ENCODE results near the gene ZNF484. TPM values are rescaled to one million over a fixed set of nuclear protein-coding genes. Genes with fewer than 3 reads are reported as not detected.
"Not testable (repeated sequence)": the region's sequence is repeated elsewhere in the genome, so short reads cannot be mapped to it uniquely, and the experiment has no call there.

ZNF484 gene
- 4.9 TPM for total RNA-seq
- long read RNA-seq, partial matches to known transcripts: 0 of 3 reads
- long read RNA-seq, other reads (novel, unspliced or antisense): 0 of 3 reads

DNA sequence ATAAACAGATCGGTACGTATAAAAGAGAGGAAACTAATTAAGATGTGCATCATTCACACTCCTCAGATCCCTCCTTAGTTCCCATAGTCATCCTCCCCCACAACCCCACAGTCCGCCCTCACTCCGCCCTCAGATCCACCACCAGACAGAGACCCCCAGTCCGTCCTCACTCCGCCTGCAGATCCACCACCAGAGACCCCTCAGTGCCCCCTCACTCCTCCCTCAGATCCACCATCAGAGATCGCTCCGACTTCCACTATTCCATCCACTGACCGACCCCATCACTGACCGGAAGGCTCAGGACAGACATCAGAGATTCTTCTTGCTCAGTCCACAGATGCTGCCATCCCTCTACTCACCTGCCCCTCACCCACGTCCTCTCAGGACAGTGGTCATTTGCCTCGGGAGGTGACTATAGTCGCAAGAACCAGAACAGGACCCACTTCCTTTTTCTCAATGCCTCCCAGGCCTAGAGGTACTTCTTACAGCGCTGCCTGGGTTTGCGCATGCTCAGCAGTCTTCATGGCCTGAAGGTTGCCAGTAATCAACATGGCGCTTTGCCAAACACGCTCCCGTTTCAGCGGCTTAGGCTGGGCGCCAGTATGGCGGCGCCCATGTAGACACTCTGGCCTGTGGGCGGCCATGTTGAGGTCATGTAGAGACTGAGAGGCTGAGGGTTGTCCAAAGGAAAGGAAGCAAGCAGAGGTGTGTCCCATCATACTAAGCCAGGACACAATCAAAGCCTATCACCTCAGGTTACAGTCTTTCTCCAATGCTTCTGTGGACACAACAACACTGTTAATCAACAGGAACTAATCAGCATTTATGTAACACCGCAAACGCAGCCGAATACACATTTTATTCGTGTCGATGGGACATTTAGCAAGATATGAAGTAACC lies at the start of gene ZNF484:
TSS of gene ZNF484 (minus strand) at position 508 of the 900 bp plus-strand sequence. CDS start 3,009 bp downstream, outside the sequence.
- Histone ChIP-seq H3K36me3 (peaks cover 6% of the 10 kb centered on the region), H3K27ac (replicated peaks) (peak within 1 kb of the TSS; percentile 75), H3K27me3 (ENCODE audit: low read depth) (no peaks in the 10 kb centered on the region), H3K4me3 (peak within 1 kb of the TSS; percentile 76), H3K9me3 (replicated peaks) (no peaks in the 10 kb centered on the region), H3K4me1 (peaks cover 11% of the 10 kb centered on the region)
- TF ChIP-seq, protein P1, sequence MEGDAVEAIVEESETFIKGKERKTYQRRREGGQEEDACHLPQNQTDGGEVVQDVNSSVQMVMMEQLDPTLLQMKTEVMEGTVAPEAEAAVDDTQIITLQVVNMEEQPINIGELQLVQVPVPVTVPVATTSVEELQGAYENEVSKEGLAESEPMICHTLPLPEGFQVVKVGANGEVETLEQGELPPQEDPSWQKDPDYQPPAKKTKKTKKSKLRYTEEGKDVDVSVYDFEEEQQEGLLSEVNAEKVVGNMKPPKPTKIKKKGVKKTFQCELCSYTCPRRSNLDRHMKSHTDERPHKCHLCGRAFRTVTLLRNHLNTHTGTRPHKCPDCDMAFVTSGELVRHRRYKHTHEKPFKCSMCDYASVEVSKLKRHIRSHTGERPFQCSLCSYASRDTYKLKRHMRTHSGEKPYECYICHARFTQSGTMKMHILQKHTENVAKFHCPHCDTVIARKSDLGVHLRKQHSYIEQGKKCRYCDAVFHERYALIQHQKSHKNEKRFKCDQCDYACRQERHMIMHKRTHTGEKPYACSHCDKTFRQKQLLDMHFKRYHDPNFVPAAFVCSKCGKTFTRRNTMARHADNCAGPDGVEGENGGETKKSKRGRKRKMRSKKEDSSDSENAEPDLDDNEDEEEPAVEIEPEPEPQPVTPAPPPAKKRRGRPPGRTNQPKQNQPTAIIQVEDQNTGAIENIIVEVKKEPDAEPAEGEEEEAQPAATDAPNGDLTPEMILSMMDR (IDR thresholded peaks at IDR 0.05; ENCODE audit: borderline replicate concordance): no peak
- peak; percentile 96 for DNase-seq
- intact Hi-C loops (cut with micrococcal nuclease): loop anchor here (2.0 kb wide), 1 partner anchor 21 kb away; no protein-coding TSS in a partner anchor

DNA sequence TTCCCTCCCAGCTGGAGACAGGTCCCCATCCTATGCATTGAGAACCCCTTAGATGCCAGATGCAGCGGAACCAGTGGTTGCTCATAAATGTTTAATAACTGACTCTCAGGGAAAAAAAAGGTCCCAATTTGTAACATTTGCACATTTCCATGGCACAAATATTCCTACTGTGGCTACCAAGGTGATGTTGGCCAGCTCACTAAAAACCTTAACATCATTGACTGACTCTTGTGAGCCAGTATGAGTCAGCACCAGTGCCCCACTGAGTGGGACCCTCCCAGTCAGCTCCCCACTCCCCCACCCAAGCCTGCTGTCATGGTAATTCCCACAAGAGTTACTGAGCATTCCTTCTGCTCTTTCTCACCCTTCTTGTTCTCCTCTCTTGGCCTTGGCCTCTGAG lies 42.6 kb upstream of the ZNF484 start:
- intact Hi-C loops (cut with micrococcal nuclease): no loop called here
- Histone ChIP-seq H3K9me3 (replicated peaks) (no peaks in the 10 kb centered on the region), H3K4me1 (no peaks in the 10 kb centered on the region), H3K27me3 (ENCODE audit: low read depth) (peaks cover 38% of the 10 kb centered on the region), H3K4me3 (no peak overlapping the region), H3K36me3 (no peaks in the 10 kb centered on the region), H3K27ac (replicated peaks) (no peak overlapping the region)
- no peak for DNase-seq
- TF ChIP-seq, protein P1 (IDR thresholded peaks at IDR 0.05; ENCODE audit: borderline replicate concordance): no peak

DNA sequence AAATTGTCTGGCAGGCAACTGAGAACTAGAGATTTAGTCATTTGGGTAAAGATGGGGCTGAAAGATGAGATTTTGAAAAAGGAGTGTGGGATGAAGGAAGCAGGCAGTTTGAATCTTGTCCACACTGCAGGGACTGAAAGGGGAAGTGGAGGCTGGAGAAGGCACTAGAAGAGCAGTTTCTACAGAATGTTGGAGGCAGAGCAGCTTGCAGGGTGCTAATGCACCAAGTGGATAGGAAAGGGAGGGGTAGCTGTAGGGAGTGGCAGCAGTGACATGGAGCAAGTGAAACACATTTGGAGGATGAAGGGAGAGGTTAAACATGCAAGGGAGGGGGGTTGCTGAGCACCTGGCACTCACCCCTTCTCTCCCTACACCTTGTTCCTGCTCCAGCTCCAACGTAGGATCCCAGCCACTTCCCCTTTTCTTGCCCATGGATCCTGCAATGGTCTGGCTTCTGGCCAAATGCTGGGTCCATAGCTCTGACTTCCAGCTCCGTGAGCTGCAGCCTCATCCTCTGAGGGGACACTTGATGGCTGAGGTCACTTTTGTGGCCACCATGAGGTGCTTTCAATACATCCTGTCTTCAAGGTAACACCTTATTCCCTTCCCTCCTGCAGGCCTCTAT lies 39.5 kb upstream of the ZNF484 start:
- H3K36me3 ChIP-seq: no peaks in the 10 kb centered on the region
- no peaks in the 10 kb centered on the region for H3K9me3 ChIP-seq (replicated peaks)
- H3K4me3 ChIP-seq: no peak overlapping the region
- TF ChIP-seq, protein P1 (IDR thresholded peaks at IDR 0.05; ENCODE audit: borderline replicate concordance): no peak
- no peak for DNase-seq
- intact Hi-C loops (cut with micrococcal nuclease): no loop called here
- H3K27ac ChIP-seq (replicated peaks): no peak overlapping the region
- peaks cover 70% of the 10 kb centered on the region for H3K27me3 ChIP-seq (ENCODE audit: low read depth)
- H3K4me1 ChIP-seq: no peaks in the 10 kb centered on the region

DNA sequence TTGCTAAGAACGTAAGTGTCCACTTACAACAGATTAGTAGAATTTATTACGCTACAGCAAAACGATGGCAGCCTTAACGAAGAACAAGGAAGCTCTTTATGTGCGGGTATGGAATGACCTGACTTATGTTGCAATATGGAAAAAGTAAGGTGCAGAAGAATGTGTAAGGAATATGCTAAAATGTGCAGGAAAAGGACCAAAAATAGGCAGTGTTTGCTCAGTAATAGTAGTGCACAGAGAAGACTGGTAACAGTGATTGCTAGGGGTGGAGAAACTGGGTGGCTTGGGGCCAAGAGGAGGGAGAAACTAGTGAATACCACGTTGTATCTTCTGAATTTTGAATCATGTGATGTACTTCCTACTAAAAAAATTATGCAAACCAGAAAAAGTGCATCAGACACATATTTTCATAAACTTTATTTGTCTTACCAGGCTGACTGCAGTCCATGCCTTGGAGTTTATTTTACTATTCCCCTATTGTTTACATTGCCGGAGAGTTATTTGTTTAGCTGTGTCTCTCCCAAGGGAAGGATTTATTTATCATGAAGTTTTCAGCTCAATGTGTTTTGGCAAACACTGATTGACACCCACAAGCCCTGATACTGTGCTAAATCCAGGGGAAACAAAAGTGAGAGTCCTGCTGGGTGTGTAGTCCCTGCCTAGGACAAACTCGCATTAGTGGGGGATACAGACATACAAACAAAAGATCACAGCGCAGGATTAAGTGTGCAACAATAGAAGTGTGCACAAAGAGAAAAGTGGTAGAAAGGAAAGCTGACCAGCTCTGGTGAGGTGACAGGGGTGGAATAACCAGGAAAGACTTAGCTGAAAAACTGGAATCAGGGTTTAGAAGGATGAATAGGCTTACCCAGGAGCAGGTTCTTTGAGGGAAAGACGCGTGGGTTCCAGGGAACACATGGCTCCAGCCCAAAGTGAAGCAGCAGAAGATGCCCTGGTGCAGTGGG lies 34.0 kb upstream of the ZNF484 start:
- peaks cover 80% of the 10 kb centered on the region for H3K27me3 ChIP-seq (ENCODE audit: low read depth)

DNA sequence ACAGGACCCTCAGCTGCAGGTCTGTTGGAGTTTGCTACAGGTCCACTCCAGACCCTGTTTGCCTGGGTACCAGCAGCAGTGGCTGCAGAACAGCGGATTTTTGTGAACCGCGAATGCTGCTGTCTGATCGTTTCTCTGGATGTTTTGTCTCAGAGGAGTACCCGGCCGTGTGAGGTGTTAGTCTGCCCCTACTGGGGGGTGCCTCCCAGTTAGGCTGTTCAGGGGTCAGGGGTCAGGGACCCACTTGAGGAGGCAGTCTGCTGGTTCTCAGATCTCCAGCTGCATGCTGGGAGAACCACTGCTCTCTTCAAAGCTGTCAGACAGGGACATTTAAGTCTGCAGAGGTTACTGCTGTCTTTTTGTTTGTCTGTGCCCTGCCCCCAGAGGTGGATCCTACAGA lies 27.3 kb upstream of the ZNF484 start:
- H3K27ac ChIP-seq (replicated peaks); intact Hi-C loops (cut with micrococcal nuclease); H3K9me3 ChIP-seq (replicated peaks); H3K4me3 ChIP-seq; H3K4me1 ChIP-seq; H3K36me3 ChIP-seq; DNase-seq: not testable (repeated sequence)
- H3K27me3 ChIP-seq (ENCODE audit: low read depth): peaks cover 35% of the 10 kb centered on the region

More for the DNA sequence above, 34.0 kb upstream of the ZNF484 start:
- H3K9me3 ChIP-seq (replicated peaks): no peaks in the 10 kb centered on the region
- DNase-seq: no peak
- intact Hi-C loops (cut with micrococcal nuclease): no loop called here
- H3K27ac ChIP-seq (replicated peaks): no peak overlapping the region
- TF ChIP-seq, protein P1 (IDR thresholded peaks at IDR 0.05; ENCODE audit: borderline replicate concordance): no peak
- no peaks in the 10 kb centered on the region for H3K4me1 ChIP-seq
- no peaks in the 10 kb centered on the region for H3K36me3 ChIP-seq
- H3K4me3 ChIP-seq: no peak overlapping the region

All from left ventricle myocardium inferior (tissue), 1 donor.